ENCODE measurements around the gene CNTFR. TPM values are rescaled to one million over a fixed set of nuclear protein-coding genes. Genes with fewer than 3 reads are reported as not detected.
A peak's percentile ranks its signal among the peaks of the same experiment; 100 is the strongest.

The CNTFR gene
- total RNA-seq, 1 donor from 2014 or later = 2.9 TPM

DNA sequence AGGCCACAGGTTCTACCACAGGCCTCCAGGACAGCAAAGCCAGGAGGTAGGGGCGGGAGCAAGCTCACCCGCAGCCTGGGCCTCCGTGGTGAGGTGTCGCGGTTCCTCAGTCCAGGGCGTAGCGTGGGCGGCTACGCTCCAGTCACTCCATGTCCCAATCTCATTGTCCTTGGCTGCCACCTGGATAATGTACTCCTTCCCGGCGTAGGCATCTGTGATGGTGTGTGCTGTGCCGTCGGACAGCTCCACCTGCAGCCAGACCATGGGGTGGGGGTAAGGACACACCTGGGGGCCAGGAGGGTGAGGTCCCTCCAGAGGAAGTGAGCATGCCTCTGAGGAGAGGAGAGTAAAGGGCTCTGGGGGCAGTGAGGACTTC, 36.9 kb downstream of the CNTFR start:
- Histone ChIP-seq H3K36me3 (no peaks in the 10 kb centered on the region), H3K27ac (no peak overlapping the region), H3K4me1 (no peaks in the 10 kb centered on the region), H3K4me3 (no peak overlapping the region), H3K27me3 (no peaks in the 10 kb centered on the region), H3K9me3 (no peaks in the 10 kb centered on the region)
- no peak for ATAC-seq
- intact Hi-C loops (cut with DNase I) = no loop called here
- peak; percentile 37 for DNase-seq
- TF ChIP-seq, protein P1, sequence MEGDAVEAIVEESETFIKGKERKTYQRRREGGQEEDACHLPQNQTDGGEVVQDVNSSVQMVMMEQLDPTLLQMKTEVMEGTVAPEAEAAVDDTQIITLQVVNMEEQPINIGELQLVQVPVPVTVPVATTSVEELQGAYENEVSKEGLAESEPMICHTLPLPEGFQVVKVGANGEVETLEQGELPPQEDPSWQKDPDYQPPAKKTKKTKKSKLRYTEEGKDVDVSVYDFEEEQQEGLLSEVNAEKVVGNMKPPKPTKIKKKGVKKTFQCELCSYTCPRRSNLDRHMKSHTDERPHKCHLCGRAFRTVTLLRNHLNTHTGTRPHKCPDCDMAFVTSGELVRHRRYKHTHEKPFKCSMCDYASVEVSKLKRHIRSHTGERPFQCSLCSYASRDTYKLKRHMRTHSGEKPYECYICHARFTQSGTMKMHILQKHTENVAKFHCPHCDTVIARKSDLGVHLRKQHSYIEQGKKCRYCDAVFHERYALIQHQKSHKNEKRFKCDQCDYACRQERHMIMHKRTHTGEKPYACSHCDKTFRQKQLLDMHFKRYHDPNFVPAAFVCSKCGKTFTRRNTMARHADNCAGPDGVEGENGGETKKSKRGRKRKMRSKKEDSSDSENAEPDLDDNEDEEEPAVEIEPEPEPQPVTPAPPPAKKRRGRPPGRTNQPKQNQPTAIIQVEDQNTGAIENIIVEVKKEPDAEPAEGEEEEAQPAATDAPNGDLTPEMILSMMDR (IDR thresholded peaks at IDR 0.05) = no peak

DNA sequence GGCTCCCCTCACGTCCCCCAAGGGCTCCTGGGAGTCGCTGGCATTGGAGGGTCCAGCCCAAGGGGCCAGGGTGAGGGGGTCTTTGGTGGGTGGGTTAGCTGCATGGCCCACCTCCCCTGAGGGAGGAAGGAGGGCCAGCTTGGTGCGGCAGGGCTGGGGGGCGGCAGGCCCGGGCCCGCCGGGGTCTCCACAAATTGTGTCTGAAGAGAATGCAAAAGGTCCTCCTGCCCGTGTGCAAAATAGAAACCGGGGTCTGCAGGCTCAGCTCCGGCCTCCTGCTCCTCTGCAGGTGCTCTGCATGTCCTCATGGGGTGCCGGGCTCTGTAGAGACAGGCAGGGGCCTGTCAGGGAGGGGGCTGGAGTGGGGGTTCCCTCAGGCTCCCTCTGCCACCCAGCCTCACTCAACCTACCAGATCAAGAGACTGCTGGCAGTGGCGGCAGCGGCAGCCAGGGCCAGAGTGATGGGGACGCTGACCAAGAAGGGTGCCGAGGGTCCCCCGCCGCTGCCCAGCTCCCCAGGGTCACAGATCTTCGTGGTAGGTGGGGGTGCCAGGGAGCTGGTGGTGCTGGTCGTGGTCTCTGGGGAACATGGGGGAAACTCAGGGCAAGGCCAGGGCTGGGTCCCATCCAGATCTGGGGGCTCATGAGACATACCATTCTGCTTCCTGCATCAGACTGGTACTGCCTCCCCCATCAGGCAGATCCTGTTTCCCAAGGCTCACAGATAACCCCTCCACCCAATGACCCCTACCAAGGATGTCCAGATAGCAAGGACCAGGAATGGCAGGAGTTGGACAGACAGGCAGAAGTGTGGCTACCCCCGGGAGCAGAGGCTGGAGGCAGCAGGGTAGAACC, 37.5 kb downstream of the CNTFR start:
- ATAC-seq (no peak), DNase-seq (peak; percentile 61)
- Histone ChIP-seq H3K9me3 (no peaks in the 10 kb centered on the region), H3K27ac (no peak overlapping the region), H3K27me3 (no peaks in the 10 kb centered on the region), H3K36me3 (no peaks in the 10 kb centered on the region), H3K4me1 (no peaks in the 10 kb centered on the region), H3K4me3 (no peak overlapping the region)
- TF ChIP-seq, protein P1 (IDR thresholded peaks at IDR 0.05) = no peak
- intact Hi-C loops (cut with DNase I) = no loop called here

DNA sequence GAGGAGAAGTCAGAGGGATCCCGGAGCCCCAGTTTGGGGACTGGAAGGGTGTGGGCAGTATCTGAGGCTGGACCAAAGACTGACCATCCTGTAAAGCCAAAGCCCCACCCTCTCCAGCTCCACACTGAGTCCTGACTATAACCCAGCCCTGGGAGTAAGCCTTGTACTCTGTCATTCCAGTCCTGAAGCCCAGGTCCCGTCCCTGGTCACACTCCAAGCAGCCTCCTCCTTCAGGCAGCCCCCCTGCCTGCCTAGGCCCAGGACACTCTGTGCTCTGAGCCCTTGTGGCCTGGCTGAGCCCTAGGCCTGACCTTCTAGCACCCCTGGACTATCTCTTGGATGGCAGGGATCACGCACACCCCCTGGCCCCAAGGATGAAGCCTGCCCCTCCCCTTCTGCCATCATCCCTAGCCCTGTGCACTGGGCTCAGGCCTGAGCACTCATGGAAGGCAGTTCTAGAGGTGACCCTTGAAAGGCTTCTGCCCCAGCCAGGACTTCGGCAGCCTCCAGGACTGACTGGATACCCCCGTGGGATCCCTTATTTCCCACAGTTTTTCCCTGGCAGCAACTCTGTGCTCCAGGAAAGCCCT, 38.7 kb downstream of the CNTFR start:
- DNase-seq (peak; percentile 40), ATAC-seq (no peak)
- intact Hi-C loops (cut with DNase I) = no loop called here

DNA sequence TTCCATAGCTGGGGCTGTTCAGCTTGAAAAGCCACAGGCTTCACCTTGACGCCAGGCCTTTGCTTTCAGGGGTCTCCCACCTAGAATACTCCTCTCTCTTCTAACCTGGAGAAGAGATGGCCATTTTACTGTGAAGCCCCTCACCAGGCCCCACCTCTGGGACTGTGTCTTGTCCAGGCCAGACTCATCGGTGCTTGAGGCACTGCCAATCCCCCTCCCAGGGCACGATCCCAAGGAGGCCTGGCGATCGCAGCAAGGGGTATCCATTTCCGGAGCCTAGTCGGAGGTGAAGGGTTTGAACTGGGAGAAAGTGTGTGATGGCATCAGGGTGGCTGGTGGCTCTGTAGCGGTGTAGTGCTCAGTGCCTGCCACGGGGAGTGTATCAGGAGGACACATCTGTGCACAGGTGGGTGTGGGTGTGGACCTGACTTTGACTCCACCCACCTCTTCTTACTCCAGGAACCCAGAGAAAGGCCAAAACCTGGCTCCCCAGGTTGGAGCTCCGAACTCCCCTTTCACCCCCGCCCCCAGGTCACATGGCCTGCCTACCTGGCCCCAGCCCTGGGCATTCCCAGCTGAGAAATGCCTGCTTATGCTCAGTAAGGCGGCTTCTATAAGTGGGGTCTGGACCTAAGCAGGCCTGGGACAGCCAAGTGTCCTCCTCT, 39.4 kb downstream of the CNTFR start:
- H3K36me3 ChIP-seq = no peaks in the 10 kb centered on the region
- H3K27me3 ChIP-seq = no peaks in the 10 kb centered on the region
- no peak for ATAC-seq
- H3K27ac ChIP-seq = no peak overlapping the region
- intact Hi-C loops (cut with DNase I) = no loop called here
- H3K4me1 ChIP-seq = no peaks in the 10 kb centered on the region
- peak; percentile 46 for DNase-seq
- TF ChIP-seq, protein P1 (IDR thresholded peaks at IDR 0.05) = no peak
- H3K4me3 ChIP-seq = no peak overlapping the region
- H3K9me3 ChIP-seq = no peaks in the 10 kb centered on the region

More for the DNA sequence above, 38.7 kb downstream of the CNTFR start:
- no peaks in the 10 kb centered on the region for H3K9me3 ChIP-seq
- H3K27me3 ChIP-seq = no peaks in the 10 kb centered on the region
- H3K27ac ChIP-seq = no peak overlapping the region
- no peaks in the 10 kb centered on the region for H3K36me3 ChIP-seq
- no peak overlapping the region for H3K4me3 ChIP-seq
- TF ChIP-seq, protein P1 (IDR thresholded peaks at IDR 0.05) = no peak
- H3K4me1 ChIP-seq = no peaks in the 10 kb centered on the region

DNA sequence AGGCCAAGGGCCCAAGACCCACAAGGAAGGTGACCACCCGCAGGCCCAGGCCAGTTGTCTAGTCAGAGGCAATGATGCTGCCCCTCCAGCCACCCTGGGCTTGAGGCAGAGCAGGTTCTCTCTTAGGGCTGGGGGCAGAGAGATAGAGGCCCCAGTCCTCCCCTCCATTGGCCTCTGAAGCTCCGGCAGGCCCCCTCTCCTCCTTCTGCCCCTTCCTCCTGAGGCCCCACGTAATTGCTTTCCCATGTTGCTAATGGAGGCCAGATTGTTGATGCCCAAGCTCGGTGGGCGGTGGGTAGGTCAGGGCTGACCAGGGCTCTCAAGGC, 40.2 kb downstream of the CNTFR start:
- H3K9me3 ChIP-seq = no peaks in the 10 kb centered on the region
- DNase-seq = no peak
- no peaks in the 10 kb centered on the region for H3K4me1 ChIP-seq
- ATAC-seq = no peak
- no peak overlapping the region for H3K27ac ChIP-seq
- H3K36me3 ChIP-seq = no peaks in the 10 kb centered on the region
- intact Hi-C loops (cut with DNase I) = loop anchor here (10.0 kb wide), 1 partner anchor 55 kb away; no protein-coding TSS in a partner anchor
- H3K27me3 ChIP-seq = no peaks in the 10 kb centered on the region
- no peak overlapping the region for H3K4me3 ChIP-seq
- TF ChIP-seq, protein P1 (IDR thresholded peaks at IDR 0.05) = no peak
